HepG2 (cell line): ENCODE data around the gene UGT2A3. TPM values are rescaled to one million over a fixed set of nuclear protein-coding genes. Genes with fewer than 3 reads are reported as not detected.

Source experiments
- ATAC-seq: fragments of 200-7000 bp; cut with Tn5 transposase; 3 replicates; pipeline ENCODE4 v1.9.1; 2020; ENCODE audit warnings: mild to moderate bottlenecking, moderate library complexity
- BruUV-seq: library from RNA; stranded (reverse); fragments of 400-500 nt; replicated peaks from 2 replicates; lab custom pipeline; 2021; lab: Mats Ljungman, UMichigan
- CTCF ChIA-PET: fragments of 300-600 bp; formaldehyde crosslinking; extraction: SDS; loops from one replicate; lab custom pipeline; 2021; ENCODE audit warnings: low total read pairs, inconsistent platforms, low intra/inter-chr PET ratio; lab: Yijun Ruan, JAX
- POLR2A ChIA-PET: fragments of 350-600 bp; sonication (Branson Sonifier 250); formaldehyde crosslinking; loops from one replicate; lab custom pipeline; 2020; ENCODE audit warnings: antibody characterized with exemption, inconsistent platforms; lab: Yijun Ruan, JAX
- DNase-seq: peaks from one replicate; pipeline ENCODE4 v3.0.0-alpha.2; 2015; ENCODE audit warnings: low spot score
- FAIRE-seq: peaks from 3 replicates; lab custom pipeline; 2011; peaks lifted over from hg19 to GRCh38; lab: Jason Lieb, UNC
- H2AFZ ChIP-seq: one replicate; pipeline ENCODE4 v1.6.1; 2011; ENCODE audit warnings: low read length, inconsistent platforms
- H3K27ac ChIP-seq: fragments of 300-600 bp; 3 replicates; pipeline ENCODE4 v1.8.0; 2011; ENCODE audit warnings: mixed run types, mild to moderate bottlenecking, mixed read lengths, low read length, inconsistent platforms; ENCODE audit not compliant: insufficient read depth; ENCODE audit errors: extremely low read length
- H3K27me3 ChIP-seq, 2 experiments: fragments of 200-600 bp in 1 of 2; 2 replicates in 1 of 2; 3 replicates in 1 of 2; pipeline versions ENCODE4 v1.6.0 to v1.8.0; 2011; ENCODE audit warnings: low read length in 2 of 2, mild to moderate bottlenecking in 2 of 2, moderate library complexity in 2 of 2, inconsistent platforms in 1 of 2; ENCODE audit not compliant: insufficient read depth in 2 of 2, control insufficient read depth in 1 of 2
- H3K36me3 ChIP-seq, 2 experiments: fragments of 200-600 bp in 1 of 2; replicated peaks in 1 of 2; 2 replicates in 1 of 2; 3 replicates in 1 of 2; pipeline versions ENCODE4 v1.5.1 to v1.8.0; 2011; ENCODE audit warnings: low read length in 2 of 2, inconsistent platforms in 1 of 2; ENCODE audit not compliant: insufficient read depth in 2 of 2, control insufficient read depth in 1 of 2
- H3K4me1 ChIP-seq: 2 replicates; pipeline ENCODE4 v1.5.1; 2012; ENCODE audit warnings: low read length, inconsistent platforms; ENCODE audit not compliant: insufficient read depth
- H3K4me2 ChIP-seq: 2 replicates; pipeline ENCODE4 v1.6.0; 2011; ENCODE audit warnings: low read depth, low read length, inconsistent platforms
- H3K4me3 ChIP-seq, 3 experiments: fragments of 200-600 bp in 1 of 3; sonication (generic), shearing (Covaris generic) in 1 of 3; replicated peaks in 1 of 3; 2 replicates each; pipeline ENCODE4 v1.5.1; 2011 to 2016; ENCODE audit warnings: low read length in 3 of 3, inconsistent platforms in 2 of 3, low read depth in 2 of 3, mild to moderate bottlenecking in 2 of 3, control low read depth in 1 of 3, mixed read lengths in 1 of 3; ENCODE audit not compliant: insufficient read depth in 1 of 3
- H3K79me2 ChIP-seq: one replicate; pipeline ENCODE4 v1.6.1; 2011; ENCODE audit warnings: low read length, inconsistent platforms; ENCODE audit not compliant: insufficient read depth
- H3K9ac ChIP-seq: 2 replicates; pipeline ENCODE4 v1.6.0; 2011; ENCODE audit warnings: mild to moderate bottlenecking, low read depth, low read length, inconsistent platforms; ENCODE audit not compliant: insufficient read depth
- H3K9me3 ChIP-seq: 2 replicates; pipeline ENCODE4 v1.5.1; 2012; ENCODE audit warnings: mild to moderate bottlenecking, low read length
- H4K20me1 ChIP-seq: 2 replicates; pipeline ENCODE4 v1.6.0; 2011; ENCODE audit warnings: inconsistent platforms, mild to moderate bottlenecking, low read length, moderate library complexity; ENCODE audit not compliant: insufficient read depth
- ATF7 ChIP-seq, 2 experiments: fragments of 450-650 bp in 1 of 2; sonication (generic) in 1 of 2; formaldehyde crosslinking in 1 of 2; IDR thresholded peaks; 2 replicates each; pipeline versions ENCODE4 v1.4.0 to v1.6.1; 2016 to 2020; ENCODE audit warnings: antibody characterized with exemption in 1 of 2, mild to moderate bottlenecking in 1 of 2, missing genetic modification reagents in 1 of 2
- ESRRA ChIP-seq: sonication (generic); formaldehyde crosslinking; IDR thresholded peaks from 2 replicates; pipeline ENCODE4 v1.5.1; 2020; ENCODE audit warnings: mild to moderate bottlenecking, low read depth, missing genetic modification reagents
- FOSL2 ChIP-seq: sonication (generic); formaldehyde crosslinking; IDR thresholded peaks from 2 replicates; pipeline ENCODE4 v1.4.0; 2020; ENCODE audit warnings: missing genetic modification reagents
- FOXP1 ChIP-seq, 2 experiments: fragments of 450-650 bp in 1 of 2; IDR thresholded peaks; 2 replicates each; pipeline ENCODE4 v1.6.1; 2017 to 2018; ENCODE audit warnings: antibody characterized with exemption in 1 of 2
- KDM1A ChIP-seq: IDR thresholded peaks from 2 replicates; pipeline ENCODE4 v1.6.1; 2016; ENCODE audit warnings: missing compliant biosample characterization
- KLF6 ChIP-seq: IDR thresholded peaks from 2 replicates; pipeline ENCODE4 v1.8.0; 2016; ENCODE audit warnings: missing biosample characterization, missing genetic modification reagents
- LBX2 ChIP-seq: sonication (generic); formaldehyde crosslinking; IDR thresholded peaks from 2 replicates; pipeline ENCODE4 v1.5.0; 2020; ENCODE audit warnings: missing genetic modification reagents, mild to moderate bottlenecking, borderline replicate concordance
- PCBP1 ChIP-seq: fragments of 200-400 bp; formaldehyde crosslinking; IDR thresholded peaks from 2 replicates; pipeline ENCODE4 v1.6.1; 2017; ENCODE audit warnings: mild to moderate bottlenecking, low read depth, low read length, borderline replicate concordance
- SALL1 ChIP-seq: sonication (generic); formaldehyde crosslinking; IDR thresholded peaks from 2 replicates; pipeline ENCODE4 v1.8.0; 2022; ENCODE audit warnings: mild to moderate bottlenecking, missing genetic modification reagents
- TARDBP ChIP-seq: sonication (generic); formaldehyde crosslinking; IDR thresholded peaks from 2 replicates; pipeline ENCODE4 v1.8.0; 2022; ENCODE audit warnings: mild to moderate bottlenecking, missing genetic modification reagents
- U2AF2 ChIP-seq: fragments of 200-400 bp; formaldehyde crosslinking; IDR thresholded peaks from 2 replicates; pipeline ENCODE4 v1.6.1; 2017; ENCODE audit warnings: low read depth, mild to moderate bottlenecking, low read length
- ZNF362 ChIP-seq: sonication (generic); formaldehyde crosslinking; IDR thresholded peaks from 2 replicates; pipeline ENCODE4 v1.4.0; 2020; ENCODE audit warnings: missing genetic modification reagents, mild to moderate bottlenecking, borderline replicate concordance
- ZNF644 ChIP-seq: IDR thresholded peaks from 2 replicates; pipeline ENCODE4 v1.6.1; 2016; ENCODE audit warnings: low read depth
- WGBS: methylation state at CpG from one replicate; pipeline ENCODE4 v1.1.6; 2017; ENCODE audit warnings: low lambda C conversion rate; 5-methylcytosine and 5-hydroxymethylcytosine counted together
- in situ Hi-C: cut with HindIII; loops from 2 replicates; pipeline ENCODE4 v1.10.0; 2017; ENCODE audit warnings: low pct_unique_long_range_greater_than_20kb; ENCODE audit not compliant: extremely low pct_ligation_motif_present
- intact Hi-C: fragments of 100-400 bp; cut with micrococcal nuclease; formaldehyde crosslinking; loops from one replicate; pipeline ENCODE4 v1.10.0; 2022; ENCODE audit not compliant: unreplicated experiment
- polyA plus RNA-seq, 8 experiments: library from polyadenylated mRNA; depleted of rRNA in 3 of 8; stranded (reverse) in 7 of 8; unstranded in 1 of 8; fragments of >200 nt; fragmentation: Illumina TruSeq in 4 of 8; extraction: Trizol in 4 of 8; gene quantifications; 2 replicates each; pipeline versions ENCODE4 v1.2.1 to v1.2.3, GENCODE V29; 2011 to 2016; ENCODE audit warnings: low read depth in 4 of 8, missing spikeins in 1 of 8, mixed read lengths in 1 of 8; ENCODE audit not compliant: insufficient read depth in 1 of 8
- total RNA-seq, 5 experiments: library from RNA; depleted of rRNA; stranded (reverse); fragments of >200 nt; fragmentation: Illumina TruSeq; extraction: Trizol; gene quantifications; 2 replicates each; pipeline ENCODE4 v1.2.3, GENCODE V29; 2016; ENCODE audit warnings: low read depth in 1 of 5
- TF ChIP-seq, protein P1 (sequence below): sonication (generic); formaldehyde crosslinking; IDR thresholded peaks from 2 replicates; pipeline ENCODE4 v1.5.1; 2020; ENCODE audit warnings: mild to moderate bottlenecking, missing genetic modification reagents
- TF ChIP-seq, protein P2 (sequence below): sonication (generic); formaldehyde crosslinking; IDR thresholded peaks from 2 replicates; pipeline ENCODE4 v1.8.1; 2023; ENCODE audit warnings: mild to moderate bottlenecking, moderate library complexity, missing genetic modification reagents
- TF ChIP-seq, protein P3 (sequence below): sonication (generic); formaldehyde crosslinking; conservative IDR thresholded peaks from 2 replicates; pipeline ENCODE4 v1.8.0; 2022; ENCODE audit warnings: low read depth, missing genetic modification reagents

Gene UGT2A3
- total and polyA plus RNA-seq, 2 of the 13 experiments (the other 11 are each of a cell fraction or from before 2014, with no cell fraction given) = 61.3 to 97.2 TPM

GRCh38 chr4:68948044-68948743, 3.4 kb downstream of the UGT2A3 start:
- Histone ChIP-seq H2AFZ (no peak overlapping the region), H3K79me2 (peaks cover 75% of the 10 kb centered on the region), H3K4me2 (peak overlapping the region; percentile 75), H3K27me3 (no peaks in the 10 kb centered on the region), H3K27ac (peak overlapping the region; percentile 92), H4K20me1 (no peaks in the 10 kb centered on the region), H3K9ac (peak overlapping the region; percentile 81), H3K9me3 (no peaks in the 10 kb centered on the region), H3K4me1 (peaks cover 81% of the 10 kb centered on the region), H3K36me3 (peaks cover 0 to 8% of the 10 kb centered on the region in 2 experiments; a peak in 2 of 5 replicates), H3K4me3 (peak overlapping the region; percentile 59 to 93 (median 70); a peak in 4 of 6 replicates)
- ATAC-seq = peak; percentile 53
- no peak for FAIRE-seq
- no TSS peak for BruUV-seq
- 23% methylated on average over 2 of the region's 2 CpGs for WGBS
- peak; percentile 65 for DNase-seq
- intact Hi-C loops (no loop called here), in situ Hi-C loops (no loop called here)
- ChIA-PET CTCF (no interaction called here), POLR2A (interaction anchor here (0.7 to 5.1 kb wide), 24 partner anchors 10 to 292 kb away, joined by 3 to 62 read pairs (median 6); partner anchors contain the start of genes UGT2B10 and UGT2B7)
- no peak for TF ChIP-seq PCBP1
- TF ChIP-seq ESRRA (CRISPR knock-in tag) = no peak; the same call in 1 of the 2 replicates
- peak; percentile 44 for TF ChIP-seq ZNF644 (CRISPR knock-in tag)
- no peak for TF ChIP-seq FOXP1 (IDR thresholded peaks at IDR 0.05)
- TF ChIP-seq FOXP1 (CRISPR knock-in tag; IDR thresholded peaks at IDR 0.05) = peak; percentile 88
- TF ChIP-seq, protein P1, sequence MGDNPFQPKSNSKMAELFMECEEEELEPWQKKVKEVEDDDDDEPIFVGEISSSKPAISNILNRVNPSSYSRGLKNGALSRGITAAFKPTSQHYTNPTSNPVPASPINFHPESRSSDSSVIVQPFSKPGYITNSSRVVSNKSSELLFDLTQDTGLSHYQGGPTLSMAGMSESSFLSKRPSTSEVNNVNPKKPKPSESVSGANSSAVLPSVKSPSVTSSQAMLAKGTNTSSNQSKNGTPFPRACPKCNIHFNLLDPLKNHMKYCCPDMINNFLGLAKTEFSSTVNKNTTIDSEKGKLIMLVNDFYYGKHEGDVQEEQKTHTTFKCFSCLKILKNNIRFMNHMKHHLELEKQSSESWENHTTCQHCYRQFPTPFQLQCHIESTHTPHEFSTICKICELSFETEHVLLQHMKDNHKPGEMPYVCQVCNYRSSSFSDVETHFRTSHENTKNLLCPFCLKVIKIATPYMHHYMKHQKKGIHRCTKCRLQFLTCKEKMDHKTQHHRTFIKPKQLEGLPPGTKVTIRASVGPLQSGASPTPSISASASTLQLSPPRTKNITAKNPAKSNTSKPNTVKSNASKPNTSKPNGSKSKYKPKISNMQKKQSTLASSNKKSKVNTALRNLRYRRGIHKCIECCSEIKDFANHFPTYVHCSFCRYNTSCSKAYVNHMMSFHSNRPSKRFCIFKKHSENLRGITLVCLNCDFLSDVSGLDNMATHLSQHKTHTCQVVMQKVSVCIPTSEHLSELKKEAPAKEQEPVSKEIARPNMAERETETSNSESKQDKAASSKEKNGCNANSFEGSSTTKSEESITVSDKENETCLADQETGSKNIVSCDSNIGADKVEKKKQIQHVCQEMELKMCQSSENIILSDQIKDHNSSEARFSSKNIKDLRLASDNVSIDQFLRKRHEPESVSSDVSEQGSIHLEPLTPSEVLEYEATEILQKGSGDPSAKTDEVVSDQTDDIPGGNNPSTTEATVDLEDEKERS (CRISPR knock-in tag) = no peak
- 0 out of 2 replicates have a peak, but pooled peaks have one; percentile 32 for TF ChIP-seq KLF6
- peak; percentile 42; the same call in 1 of the 2 replicates for TF ChIP-seq SALL1 (CRISPR knock-in tag)
- TF ChIP-seq, protein P2, sequence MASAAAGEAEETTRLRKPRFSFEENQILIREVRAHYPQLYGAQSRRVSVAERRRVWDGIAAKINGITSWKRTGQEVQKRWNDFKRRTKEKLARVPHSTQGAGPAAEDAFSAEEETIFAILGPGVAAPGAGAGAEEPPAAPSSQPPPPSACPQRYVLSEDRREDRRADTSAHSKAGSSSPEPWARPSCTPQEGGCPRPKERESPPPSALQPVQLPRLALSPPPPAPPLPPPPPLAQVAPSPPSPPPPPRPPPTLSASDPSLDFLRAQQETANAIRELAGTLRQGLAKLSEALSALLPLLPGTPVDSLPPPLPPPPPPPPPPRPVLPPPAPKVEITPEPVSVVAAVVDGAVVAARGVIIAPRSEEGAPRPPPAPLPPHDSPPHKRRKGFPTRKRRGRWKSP (CRISPR knock-in tag) = peak; percentile 27; the same call in 1 of the 2 replicates
- peak; percentile 82 for TF ChIP-seq ZNF362
- TF ChIP-seq, protein P3, sequence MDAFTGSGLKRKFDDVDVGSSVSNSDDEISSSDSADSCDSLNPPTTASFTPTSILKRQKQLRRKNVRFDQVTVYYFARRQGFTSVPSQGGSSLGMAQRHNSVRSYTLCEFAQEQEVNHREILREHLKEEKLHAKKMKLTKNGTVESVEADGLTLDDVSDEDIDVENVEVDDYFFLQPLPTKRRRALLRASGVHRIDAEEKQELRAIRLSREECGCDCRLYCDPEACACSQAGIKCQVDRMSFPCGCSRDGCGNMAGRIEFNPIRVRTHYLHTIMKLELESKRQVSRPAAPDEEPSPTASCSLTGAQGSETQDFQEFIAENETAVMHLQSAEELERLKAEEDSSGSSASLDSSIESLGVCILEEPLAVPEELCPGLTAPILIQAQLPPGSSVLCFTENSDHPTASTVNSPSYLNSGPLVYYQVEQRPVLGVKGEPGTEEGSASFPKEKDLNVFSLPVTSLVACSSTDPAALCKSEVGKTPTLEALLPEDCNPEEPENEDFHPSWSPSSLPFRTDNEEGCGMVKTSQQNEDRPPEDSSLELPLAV (CRISPR knock-in tag) = no peak
- TF ChIP-seq FOSL2 (CRISPR knock-in tag) = peak; percentile 41
- no peak for TF ChIP-seq TARDBP (CRISPR knock-in tag)
- no peak for TF ChIP-seq U2AF2
- TF ChIP-seq ATF7 (IDR thresholded peaks at IDR 0.05) = 0 out of 2 replicates have a peak, but pooled peaks have one; percentile 11
- TF ChIP-seq ATF7 (CRISPR knock-in tag; IDR thresholded peaks at IDR 0.05) = no peak
- TF ChIP-seq KDM1A = no peak
- TF ChIP-seq LBX2 = no peak
